GM21526 (cell line): Measurements from ENCODE around the gene PSPN.

Source experiments
- ATAC-seq: cut with Tn5 transposase; IDR thresholded peaks from one replicate; pipeline ENCODE4 v1.9.1; 2021; ENCODE audit warnings: moderate library complexity; ENCODE audit not compliant: unreplicated experiment, low FRiP score

Gene PSPN, protein sequence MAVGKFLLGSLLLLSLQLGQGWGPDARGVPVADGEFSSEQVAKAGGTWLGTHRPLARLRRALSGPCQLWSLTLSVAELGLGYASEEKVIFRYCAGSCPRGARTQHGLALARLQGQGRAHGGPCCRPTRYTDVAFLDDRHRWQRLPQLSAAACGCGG

DNA sequence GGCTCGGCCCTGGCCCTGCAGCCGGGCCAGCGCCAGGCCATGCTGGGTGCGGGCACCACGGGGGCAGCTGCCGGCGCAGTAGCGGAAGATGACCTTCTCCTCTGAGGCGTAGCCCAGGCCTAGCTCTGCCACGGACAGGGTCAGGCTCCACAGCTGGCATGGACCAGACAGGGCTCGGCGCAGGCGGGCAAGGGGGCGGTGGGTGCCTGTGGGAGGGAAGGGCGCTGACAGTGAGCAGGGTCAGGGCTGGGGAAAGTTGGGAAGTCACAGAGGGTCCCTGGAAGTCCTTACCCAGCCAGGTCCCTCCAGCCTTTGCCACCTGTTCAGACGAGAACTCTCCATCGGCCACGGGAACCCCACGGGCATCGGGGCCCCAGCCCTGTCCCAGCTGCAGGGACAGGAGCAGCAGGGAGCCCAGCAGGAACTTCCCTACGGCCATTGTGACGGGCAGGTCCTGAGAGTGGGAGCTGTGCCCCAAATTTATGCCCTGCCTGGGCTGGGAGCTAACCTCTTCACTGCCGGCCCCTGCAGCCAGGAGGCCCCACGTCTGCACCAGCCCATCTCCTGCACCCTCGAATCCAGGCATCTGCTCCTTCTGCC, at the start of gene PSPN:
PSPN (minus strand) TSS at position 523 of the 600 bp plus-strand sequence; CDS start at position 439, 84 bp downstream.
- no peak for ATAC-seq

DNA sequence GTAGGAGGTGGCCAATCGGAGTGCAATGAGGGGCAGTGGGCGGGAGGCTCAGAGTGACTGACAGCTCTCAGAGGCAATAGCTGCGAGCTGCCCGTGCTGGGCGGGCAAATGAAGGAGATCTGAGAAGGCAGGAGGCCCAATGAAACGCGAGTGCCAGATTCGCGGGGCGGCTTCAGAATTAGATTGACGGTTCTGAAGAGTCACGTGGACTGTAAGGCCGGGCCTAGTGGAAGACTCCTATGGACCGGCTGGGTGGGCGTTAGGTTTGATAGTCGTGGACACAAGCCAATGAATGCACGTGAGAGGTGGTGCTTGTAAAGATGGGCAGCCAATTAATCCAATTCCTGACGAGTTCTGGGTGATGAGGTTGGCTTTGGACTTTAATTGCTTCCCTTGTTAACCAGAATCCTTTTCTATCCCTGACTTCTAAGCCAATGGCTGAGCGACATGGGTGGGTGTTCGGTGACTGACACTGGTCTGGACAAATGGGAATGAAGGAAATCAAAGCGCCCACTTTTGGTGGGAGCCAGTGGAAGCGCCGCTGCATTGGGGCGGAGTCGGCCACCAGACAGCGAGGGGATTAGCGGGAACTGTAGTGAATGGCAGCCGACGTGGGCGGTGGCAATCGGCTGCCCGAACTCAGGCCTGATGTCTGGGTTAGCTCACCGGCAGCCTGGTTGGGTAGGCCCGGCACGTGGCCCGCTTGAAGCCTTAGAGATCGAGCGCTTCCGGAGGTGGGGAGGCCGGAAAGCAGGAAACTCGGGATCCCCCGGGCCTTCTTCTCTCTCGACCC, 49.4 kb upstream of the PSPN start:
- ATAC-seq, result peak; percentile 83

DNA sequence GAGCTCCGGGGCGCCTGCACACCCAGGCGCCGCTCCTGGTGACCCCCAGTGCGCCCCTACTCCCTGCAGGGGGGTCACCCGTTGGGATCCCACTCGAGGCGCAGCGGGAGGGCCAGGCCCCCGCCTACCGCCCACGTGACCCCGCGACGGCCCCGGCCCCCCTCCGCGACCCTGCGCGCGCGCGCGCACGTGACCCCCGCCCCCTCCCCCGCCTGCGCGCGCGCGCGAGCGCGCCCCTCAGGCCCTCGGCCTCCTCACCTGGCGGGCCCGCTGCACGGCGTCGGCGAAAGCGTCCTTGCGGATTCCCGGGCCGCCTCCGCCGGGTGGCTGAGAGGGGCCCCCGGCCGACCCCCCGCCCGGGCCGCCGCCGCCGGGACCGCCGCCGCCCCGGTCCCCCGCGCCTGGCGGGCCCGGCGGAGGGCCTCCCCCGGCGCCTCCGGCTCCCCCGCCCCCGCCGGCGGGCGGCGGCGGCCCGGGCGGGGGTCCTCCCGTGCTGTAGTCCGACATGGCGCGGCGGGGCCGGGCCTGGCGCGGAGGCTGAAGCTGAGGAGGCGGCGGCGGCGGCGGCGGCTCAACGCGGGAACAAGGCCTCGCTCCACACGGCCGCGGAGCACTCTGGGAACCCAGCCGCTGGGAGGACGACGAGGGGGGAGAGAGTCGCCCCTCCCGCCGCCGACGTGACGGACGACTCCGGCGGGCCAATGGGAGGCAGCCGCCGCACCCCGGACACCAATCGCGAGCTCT, 48.6 kb upstream of the PSPN start, which contains the start of gene KHSRP:
KHSRP (minus strand) TSS at position 617 of the 744 bp plus-strand sequence; CDS start at position 507, 110 bp downstream.
- no peak for ATAC-seq

DNA sequence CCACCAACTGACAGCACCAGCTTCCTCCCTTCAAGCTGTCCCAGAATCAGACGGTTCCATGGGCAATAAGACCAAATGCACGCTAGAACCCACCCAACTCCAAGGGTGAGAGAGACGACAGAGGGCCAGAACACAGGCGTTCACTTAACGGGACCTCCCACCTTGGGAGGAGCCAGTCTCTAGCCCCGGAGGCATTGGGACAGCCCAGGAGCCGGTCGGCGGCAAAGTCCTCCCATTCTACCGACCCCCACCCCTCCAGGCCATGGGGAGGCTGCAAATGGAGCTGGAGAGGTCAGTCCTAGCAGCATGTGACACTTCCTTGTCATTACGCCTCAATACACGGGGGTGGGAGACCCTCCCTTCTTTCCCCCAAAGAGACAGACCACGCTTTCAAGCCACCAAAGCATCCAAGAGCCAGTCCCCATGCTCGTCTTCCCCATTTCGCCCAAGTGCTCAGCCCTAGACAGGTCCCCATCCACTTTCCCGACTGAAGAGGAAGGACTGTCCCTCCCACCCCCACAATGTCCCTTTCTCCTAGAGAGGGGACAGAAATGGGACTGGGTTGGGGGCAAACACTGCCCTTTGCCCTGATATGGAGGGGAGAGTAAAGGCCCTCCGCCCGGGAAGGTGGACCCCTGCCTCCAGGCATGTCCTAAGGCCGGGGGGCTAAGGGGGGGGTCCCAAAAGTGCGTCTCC, 47.9 kb upstream of the PSPN start:
- ATAC-seq, result no peak

DNA sequence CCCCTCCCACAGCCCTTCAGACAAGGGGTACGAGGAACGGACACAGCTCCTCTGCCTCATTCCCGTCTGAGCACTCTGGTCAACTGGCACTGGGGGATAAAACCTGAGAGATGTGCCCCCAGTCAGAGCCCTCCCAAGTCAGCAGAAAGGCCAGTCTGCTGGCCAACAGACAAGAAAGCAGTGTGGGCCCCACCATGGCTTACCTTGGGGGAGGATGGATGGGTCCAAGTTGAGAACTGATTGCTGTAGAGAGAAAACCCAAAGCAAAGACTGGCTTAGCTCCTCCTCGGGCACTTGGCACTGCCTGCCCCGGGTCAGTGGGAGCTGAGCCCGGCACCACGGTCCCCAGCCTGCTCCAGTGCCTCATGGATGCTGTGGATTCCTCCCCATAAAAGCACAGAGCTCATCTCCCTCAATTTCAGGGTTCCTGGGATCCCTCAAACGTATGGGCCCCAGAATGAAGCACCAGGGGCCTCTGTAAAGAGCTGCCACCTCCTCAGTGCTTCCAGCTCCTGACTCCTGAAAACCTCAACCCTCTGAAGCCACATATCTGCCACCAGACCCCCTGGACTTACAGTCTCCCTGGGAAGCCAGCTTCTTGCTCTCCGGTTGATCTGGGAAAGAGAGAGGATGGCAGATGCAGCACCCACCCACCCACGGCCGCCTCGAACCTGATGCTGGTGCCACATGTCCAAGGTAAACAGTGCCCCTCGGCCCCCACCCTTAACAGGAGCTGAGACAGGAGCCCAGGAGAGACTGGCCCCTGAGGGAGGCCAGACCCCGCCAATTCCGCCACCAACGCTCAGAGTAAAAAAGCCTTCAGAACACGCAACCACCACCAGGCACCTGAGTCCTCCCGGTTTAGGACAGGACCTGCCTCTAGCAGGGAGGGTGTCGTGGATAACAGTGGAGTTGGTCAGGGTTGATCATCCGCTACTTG, 45.6 kb upstream of the PSPN start:
- ATAC-seq, result no peak

DNA sequence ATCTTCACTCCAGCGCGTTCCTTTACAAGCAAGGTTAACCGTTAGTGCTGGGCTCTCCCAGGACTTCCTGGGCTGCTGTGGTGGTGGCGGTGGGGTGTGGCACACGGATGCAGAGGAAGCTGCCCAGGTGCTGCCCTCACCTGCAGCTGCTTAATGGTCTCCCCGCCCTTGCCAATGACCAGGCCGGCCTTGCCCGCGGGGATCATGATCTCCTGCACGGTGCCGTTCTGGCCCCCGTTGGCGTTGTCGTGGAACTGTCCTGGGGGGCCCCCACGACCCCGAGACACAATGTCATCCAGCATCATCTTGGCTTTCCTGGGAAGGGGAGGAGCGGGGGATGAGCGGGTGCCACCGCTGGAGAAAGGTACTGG, 42.8 kb upstream of the PSPN start:
- no peak for ATAC-seq

DNA sequence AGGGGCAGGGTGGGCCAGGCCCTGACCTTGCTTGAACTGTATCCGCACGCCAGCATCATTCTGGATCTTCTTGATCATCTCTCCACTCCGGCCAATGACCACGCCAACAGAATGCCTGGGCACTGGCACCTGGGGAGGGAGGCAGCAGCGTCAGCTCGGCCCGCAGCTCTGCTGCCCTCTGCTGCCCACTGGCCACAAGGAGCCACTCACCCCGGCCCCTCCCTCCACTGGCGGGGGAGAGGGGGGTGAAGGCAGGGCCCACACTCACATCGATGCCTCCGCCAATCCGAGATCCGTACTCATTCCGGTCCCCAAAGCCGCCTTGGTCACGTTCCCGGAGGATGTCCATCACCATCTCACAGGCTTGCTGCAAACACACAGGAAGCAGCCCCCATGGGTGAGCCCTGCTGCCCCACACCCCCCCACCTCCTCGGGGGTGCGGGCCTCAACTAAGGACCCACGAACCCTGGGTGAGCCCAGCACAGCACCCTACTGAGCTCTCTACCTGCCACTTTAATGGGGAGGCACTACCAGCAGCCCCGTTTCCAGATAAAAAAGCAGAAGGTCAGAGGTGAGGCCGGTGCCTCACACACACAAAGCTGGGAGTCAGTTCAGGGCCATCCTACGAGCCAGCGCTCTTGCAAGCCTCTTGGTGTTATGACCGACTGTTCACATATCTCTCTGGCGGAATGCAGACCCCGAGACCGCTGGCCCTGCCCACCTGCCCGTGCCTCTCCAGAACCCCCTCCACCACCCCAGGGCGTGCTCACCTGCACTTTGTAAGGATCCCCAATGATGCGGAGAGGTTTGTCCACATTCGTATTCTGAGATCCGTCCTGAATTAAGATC, 42.2 kb upstream of the PSPN start:
- ATAC-seq, result no peak

DNA sequence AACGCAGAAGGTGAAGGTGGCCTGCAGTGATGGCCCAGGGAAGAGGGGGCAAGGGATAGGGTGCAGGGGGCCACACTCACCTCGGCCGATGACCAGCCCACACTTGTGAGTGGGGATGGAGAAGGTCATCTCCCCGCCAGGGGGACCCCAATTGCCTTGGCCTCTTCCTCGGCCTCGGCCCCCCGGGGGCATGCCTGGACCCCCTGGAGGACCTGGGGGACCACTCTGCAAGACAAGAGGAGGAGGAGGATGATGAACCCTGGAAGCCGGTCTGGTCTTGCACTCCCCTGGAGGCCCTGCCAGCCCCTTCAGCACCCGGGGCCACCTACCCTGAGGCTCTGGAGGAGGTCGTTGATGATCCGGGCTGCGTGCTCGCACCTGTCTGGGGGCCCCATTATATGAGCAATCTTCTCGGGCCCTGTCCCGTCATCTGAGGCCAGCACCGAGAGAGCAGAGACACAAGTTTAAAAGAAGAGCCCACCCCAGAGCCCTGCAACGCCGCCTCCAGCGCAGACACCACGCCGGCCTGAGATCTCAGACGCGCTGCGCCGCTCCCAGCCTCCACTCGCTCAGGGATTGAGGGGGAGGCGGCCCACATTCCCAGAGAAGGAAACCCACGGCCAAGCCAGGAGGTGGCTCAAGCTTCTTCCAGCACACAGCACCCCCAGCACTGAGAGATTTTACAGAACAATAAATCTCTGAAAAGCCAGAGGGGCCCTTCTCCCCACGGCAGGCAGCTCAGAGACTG, 41.1 kb upstream of the PSPN start:
- no peak for ATAC-seq

DNA sequence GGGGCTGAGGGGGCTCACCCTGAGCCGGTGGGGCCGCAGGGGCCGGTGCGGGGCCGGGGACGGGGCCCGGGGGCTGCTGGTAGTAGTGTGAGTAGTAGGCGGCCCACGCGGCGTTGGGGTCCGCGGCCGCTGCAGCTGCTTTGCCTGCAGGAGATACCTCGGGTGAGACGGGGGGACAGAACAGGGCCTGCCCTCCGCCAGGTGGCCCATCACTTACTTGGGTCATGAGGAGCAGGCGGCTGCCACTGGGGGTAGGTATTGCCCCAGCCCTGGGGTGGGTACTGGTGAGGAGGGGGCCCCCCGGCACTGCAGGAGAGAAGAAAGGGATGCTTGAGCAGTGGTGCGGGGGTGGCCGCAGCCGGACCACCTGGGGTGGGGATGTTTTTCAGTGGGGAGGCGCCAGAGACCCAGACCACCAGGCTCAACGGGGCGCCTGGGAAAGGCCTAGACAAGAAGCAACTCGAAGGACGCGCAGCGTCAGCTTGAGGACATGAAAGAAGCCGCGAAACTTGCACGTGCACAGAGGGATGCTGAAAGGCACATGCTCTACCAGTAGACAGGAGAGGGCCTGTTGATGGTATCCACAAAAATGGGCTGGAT, 40.0 kb upstream of the PSPN start:
- ATAC-seq, result no peak

DNA sequence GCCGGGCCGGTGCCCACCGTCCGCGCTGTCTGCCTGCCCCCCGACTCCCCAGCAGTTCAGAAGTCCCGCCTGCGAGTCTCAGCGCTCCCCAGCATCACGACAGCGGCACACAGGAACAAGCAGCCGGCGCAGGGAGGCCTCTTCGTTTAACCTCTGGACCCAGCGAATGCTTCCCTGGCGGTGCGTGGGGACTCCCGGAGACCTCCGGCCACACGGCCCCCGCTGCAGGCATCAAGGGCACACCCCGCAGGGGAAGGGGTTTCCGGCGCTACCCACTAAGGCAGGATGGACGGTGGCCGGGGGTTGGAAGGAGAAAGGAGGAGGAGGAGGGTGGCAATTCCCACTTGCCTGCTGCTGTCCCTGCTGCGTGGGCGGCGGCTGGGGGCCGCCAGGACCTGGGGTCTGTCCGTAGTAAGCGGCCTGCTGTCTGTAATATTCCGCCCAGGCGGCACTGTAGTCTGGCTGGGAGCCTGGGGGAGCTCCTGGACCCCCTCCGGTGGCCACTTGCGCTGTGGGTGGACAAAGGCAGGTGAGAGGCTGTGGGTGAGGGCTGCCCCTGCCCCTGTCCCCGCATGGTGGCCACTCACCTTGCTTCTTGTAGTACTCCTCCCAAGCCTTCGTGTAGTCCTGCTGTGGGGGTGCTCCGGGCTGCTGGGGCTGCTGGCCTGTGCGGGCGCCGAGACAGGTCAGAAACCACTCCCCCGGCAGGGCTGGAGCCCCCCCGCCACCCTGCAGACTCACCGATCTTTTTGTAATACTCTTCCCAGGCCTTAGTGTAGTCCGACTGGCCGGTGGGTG, 39.3 kb upstream of the PSPN start:
- ATAC-seq, result no peak

DNA sequence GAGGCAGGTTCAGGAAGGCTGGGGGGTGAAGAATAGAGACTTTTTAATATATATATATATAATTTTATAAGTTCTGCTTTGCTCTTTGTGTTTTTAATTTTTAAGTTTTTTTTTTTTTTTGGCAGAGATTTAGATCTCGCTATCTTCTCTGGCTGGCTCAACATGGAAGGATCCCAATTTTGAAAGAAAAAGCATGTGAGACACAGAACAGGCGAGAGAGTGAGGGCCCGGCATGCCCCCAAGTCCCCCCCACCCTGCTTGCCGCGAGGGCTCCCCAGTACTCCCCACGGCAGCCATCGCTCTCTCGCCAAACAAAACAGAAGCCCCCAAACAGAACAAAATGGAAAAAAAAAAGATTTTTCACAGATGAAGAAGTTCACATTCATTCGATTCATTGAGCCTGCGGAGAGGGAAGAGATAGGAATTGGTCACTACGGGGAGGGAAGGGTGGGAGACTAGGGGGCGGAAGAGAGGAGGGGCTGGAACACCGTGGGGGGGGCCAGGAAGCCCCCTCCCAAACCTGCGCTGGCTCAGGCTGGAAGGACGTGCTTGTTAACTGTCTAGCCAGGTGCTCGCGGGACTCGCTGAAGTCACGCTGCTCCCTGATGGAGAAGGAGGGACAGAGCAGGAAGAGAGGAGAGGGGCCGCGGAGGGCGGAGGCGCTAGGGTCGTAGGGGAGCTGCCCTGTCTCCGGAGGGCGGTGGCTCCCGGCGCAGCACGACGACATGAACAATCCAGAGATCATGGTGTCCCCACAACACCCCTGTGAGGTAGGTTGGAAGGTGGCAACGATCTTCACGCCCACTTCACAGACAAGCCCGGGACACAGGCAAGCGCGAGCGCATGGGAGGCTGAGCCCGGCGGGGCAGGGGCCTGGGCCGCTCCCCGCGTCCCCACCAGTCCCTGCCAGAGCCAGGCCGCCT, 38.2 kb upstream of the PSPN start:
- no peak for ATAC-seq

DNA sequence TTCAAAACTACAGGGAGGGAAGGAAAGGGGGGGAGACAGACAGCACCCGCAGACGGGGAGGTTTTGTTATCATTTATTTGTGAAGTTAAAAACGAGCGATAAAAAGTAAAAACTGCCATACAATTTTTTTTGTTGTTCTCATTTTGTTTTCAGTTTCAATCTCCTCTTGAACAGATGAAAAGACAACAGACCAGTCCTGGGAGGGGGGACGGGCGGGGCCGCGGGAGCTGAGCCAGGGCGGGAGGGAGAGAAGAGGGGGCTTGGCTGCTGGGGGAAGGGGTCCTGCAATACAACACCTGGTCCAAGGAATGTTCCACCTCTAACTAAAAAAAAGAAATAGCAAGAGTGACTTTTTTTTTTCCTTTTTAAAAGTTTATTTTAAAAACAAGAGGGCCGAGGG, 37.6 kb upstream of the PSPN start:
- ATAC-seq, result no peak

DNA sequence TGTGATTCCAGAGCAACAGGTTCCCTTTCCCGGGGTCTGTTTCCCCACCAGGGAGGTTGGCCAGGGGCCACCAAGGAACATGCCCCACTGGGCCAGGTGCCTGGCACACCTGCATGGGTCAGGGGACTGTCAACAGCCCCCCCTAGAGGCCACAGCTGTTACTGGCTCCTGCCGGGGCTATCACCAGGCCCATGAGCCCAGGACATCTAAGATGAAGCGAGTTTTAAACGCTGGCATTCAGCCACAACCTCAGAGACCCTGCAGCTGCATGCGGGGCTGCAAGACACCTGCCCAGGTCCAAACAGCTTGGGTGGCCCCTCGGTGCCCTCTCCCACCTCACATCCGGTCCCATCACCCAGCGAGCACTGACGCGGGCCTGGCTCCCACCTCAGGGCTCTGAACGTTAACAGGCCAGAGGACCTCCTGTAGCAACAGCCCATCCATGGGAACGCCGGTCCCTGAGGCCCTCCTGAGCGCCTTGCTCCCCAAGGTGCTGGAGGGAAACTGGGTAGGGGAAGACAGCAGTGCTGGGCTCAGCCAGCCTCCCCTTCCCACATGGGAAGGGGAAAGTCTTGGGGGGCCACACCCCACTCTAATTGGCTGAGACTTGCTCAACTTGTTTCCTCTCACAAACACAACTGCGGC, 36.8 kb upstream of the PSPN start:
- no peak for ATAC-seq

DNA sequence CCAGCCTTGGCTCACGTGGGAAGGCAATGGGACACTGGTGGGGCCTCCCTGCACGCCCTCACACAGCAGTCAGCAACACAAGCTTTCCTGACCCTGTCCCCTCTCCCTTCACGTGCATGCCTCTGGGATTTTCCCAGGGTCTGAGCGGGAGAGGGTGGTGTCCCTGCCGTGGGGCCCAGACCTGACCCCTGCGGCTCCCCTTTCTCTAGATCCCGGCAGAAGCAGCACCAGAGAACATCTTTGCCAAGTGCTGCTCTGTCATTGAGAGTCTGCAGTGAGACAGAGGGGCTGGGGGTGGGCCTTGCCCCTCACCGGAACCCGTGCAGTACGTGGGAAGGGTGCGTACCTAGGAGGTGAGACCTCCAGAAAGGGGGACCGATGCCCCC, 36.3 kb upstream of the PSPN start:
- ATAC-seq, result no peak

DNA sequence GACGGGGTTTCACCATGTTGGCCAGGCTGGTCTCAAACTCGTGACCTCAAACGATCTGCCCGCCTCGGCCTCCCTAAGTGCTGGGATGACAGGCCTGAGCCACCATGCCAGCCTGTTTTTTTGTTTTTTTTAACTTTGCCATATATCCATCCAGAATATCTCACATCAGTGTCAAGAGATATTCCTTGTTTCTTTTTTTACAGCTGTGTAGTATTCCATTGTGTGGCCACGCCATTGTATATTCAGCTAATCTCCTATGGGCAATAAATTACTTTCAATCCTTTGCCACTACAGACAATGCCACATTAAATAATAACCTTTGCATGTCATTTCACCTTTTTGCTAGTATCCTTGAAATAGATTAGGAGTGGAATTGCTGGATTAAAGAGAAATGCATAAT, 33.6 kb upstream of the PSPN start:
- ATAC-seq, result no peak
